ENCODE measurements around the gene FBXW7. TPM values are rescaled to one million over a fixed set of nuclear protein-coding genes. Genes with fewer than 3 reads are reported as not detected.
"Not testable (repeated sequence)": the region's sequence is repeated elsewhere in the genome, so short reads cannot be mapped to it uniquely, and the experiment has no call there.

Gene FBXW7
- total RNA-seq, 6 experiments from 2014 or later = 17.4 to 26.1 (median 19.5) TPM

DNA sequence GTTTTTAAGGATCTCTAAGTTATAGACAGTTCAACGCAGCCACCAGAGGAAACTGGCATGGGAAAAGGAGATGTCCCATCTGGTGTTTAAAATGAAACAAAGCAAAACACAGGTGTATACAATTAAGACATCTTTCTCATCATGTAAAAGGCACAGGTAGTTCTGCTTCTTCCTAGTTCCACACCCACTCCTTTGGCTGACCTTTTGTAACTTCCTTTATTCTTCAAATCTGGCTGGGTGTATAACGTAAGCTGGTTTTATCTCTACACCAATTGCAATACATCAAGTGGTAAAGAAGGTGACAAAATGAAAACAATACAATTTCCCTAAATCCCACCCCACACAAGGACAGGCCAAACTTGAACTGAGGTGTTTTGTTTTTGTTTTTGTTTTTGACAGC lies 27.3 kb upstream of the FBXW7 start:
- Mint-ChIP-seq H3K4me3 (no peak overlapping the region), H3K27me3 (ENCODE audit: insufficient read depth) (peaks cover 8% of the 10 kb centered on the region), H3K4me1 (ENCODE audit: low read depth) (no peaks in the 10 kb centered on the region), H3K9me3 (no peaks in the 10 kb centered on the region), H3K36me3 (ENCODE audit: low read depth) (no peaks in the 10 kb centered on the region), H3K27ac (no peak overlapping the region)
- TF ChIP-seq, protein P1, sequence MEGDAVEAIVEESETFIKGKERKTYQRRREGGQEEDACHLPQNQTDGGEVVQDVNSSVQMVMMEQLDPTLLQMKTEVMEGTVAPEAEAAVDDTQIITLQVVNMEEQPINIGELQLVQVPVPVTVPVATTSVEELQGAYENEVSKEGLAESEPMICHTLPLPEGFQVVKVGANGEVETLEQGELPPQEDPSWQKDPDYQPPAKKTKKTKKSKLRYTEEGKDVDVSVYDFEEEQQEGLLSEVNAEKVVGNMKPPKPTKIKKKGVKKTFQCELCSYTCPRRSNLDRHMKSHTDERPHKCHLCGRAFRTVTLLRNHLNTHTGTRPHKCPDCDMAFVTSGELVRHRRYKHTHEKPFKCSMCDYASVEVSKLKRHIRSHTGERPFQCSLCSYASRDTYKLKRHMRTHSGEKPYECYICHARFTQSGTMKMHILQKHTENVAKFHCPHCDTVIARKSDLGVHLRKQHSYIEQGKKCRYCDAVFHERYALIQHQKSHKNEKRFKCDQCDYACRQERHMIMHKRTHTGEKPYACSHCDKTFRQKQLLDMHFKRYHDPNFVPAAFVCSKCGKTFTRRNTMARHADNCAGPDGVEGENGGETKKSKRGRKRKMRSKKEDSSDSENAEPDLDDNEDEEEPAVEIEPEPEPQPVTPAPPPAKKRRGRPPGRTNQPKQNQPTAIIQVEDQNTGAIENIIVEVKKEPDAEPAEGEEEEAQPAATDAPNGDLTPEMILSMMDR (IDR thresholded peaks at IDR 0.05) = no peak
- DNase-seq = no peak

DNA sequence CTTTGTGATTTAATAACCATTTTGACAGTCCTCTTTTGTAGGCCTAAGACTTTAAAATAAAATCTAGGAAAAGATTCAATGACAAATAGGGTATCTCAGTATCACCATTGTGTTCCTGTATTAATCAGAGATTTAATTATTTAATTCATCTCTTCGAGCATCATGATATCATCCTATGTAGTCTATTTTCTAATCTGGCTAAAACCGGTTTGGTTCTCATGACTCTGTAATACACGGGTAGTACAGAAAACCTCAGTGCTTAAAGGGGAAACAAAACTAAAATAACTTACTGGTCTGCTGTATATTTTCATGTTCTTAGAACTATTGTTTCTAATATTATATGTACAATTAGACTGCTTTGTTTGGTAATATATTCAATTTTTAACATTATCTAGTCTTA lies 23.7 kb upstream of the FBXW7 start:
- H3K36me3 Mint-ChIP-seq (ENCODE audit: low read depth) = no peaks in the 10 kb centered on the region
- DNase-seq = no peak
- H3K27me3 Mint-ChIP-seq (ENCODE audit: insufficient read depth) = peaks cover 6% of the 10 kb centered on the region
- no peak overlapping the region for H3K4me3 Mint-ChIP-seq
- TF ChIP-seq, protein P1 (IDR thresholded peaks at IDR 0.05) = no peak
- H3K4me1 Mint-ChIP-seq (ENCODE audit: low read depth) = no peaks in the 10 kb centered on the region
- H3K27ac Mint-ChIP-seq = no peak overlapping the region
- no peaks in the 10 kb centered on the region for H3K9me3 Mint-ChIP-seq

DNA sequence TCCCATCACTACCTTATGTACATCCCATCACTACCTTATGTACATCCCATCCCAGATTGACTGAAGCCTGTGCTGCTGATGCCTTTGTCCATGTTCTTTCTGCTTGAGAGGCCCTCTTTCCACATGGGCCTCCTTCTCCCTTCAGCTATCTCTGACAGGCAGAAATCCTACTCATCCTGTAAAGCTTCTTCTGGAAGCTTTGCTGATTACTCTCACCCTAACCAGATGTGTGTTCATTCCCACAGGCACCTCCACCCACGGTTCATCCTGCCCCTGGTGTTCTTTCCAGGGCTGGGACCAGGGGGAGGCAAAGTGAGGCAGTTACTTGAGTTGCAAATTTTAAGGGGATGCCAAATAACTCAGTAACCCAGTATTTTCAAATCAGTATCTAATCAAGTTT lies 22.5 kb upstream of the FBXW7 start:
- no peak overlapping the region for H3K4me3 Mint-ChIP-seq
- DNase-seq = no peak
- no peaks in the 10 kb centered on the region for H3K9me3 Mint-ChIP-seq
- H3K27ac Mint-ChIP-seq = no peak overlapping the region
- peaks cover 8% of the 10 kb centered on the region for H3K27me3 Mint-ChIP-seq (ENCODE audit: insufficient read depth)
- TF ChIP-seq, protein P1 (IDR thresholded peaks at IDR 0.05) = no peak
- no peaks in the 10 kb centered on the region for H3K4me1 Mint-ChIP-seq (ENCODE audit: low read depth)
- no peaks in the 10 kb centered on the region for H3K36me3 Mint-ChIP-seq (ENCODE audit: low read depth)

DNA sequence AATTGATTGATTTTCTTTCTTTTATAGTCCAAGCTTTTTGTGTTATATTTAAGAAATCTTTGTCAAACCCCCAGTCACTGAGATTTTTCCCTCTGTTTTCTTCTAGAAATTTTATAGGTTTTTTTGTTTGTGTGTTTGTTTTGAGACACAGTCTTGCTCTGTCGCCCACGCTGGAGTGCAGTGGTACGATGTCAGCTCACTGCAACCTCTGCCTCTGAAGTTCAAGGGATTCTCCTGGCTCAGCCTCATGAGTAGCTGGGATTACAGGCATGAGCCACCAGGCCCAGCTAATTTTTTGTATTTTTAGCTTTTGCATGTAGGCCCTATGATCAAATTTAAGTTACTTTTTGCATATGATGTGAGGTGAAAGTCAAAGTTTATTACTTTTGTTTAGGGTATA lies 20.9 kb upstream of the FBXW7 start:
- Mint-ChIP-seq H3K27ac (no peak overlapping the region), H3K4me3 (peak overlapping the region; percentile 72; the same call in 1 of the 2 replicates), H3K36me3 (ENCODE audit: low read depth) (no peaks in the 10 kb centered on the region), H3K27me3 (ENCODE audit: insufficient read depth) (peaks cover 8% of the 10 kb centered on the region), H3K4me1 (ENCODE audit: low read depth) (no peaks in the 10 kb centered on the region), H3K9me3 (no peaks in the 10 kb centered on the region)
- TF ChIP-seq, protein P1 (IDR thresholded peaks at IDR 0.05) = no peak
- no peak for DNase-seq

DNA sequence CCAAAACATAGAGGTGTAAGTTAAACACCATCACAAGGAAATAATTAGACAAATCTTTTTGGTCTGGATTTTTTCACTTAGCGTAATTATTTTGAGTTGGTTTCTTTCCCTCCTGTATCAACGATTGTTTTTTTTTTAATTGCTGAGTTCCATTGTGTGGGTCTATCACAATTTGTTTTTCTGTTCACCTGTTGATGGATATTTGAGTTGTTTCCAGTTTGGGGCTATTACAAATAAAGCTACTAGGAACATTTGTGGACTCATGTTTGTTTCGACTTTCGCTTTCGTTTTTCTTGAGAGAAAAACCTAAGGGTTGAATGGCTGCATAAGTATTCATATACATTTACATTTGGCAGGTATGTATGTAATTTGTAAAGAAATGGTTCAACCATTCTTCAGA lies 20.4 kb upstream of the FBXW7 start:
- DNase-seq = no peak
- Mint-ChIP-seq H3K4me1 (ENCODE audit: low read depth) (no peaks in the 10 kb centered on the region), H3K4me3 (peak overlapping the region; percentile 72), H3K36me3 (ENCODE audit: low read depth) (no peaks in the 10 kb centered on the region), H3K27ac (no peak overlapping the region), H3K9me3 (no peaks in the 10 kb centered on the region), H3K27me3 (ENCODE audit: insufficient read depth) (peaks cover 8% of the 10 kb centered on the region)
- TF ChIP-seq, protein P1 (IDR thresholded peaks at IDR 0.05) = no peak

DNA sequence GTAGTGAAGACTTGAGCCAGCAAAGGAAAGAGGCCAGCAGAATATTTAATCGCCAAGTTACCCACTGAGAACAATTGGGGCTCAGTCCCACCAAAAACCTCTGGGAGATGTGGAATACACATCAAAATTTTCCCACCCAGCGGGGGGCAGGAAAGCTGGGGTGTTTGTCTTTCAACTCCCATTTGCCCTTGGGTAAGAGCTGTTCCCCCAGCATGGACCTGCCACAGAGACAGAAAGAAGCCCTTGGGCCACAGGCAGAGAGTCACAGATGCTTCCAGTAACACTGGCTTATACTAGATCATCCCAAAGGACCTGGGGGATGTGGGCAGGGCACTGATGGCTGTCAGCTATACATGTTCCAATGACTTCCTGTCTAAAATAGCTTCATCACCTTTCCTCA lies 18.9 kb upstream of the FBXW7 start:
- H3K4me1 Mint-ChIP-seq (ENCODE audit: low read depth) = no peaks in the 10 kb centered on the region
- H3K9me3 Mint-ChIP-seq = no peaks in the 10 kb centered on the region
- H3K4me3 Mint-ChIP-seq = no peak overlapping the region
- TF ChIP-seq, protein P1 (IDR thresholded peaks at IDR 0.05) = no peak
- no peak overlapping the region for H3K27ac Mint-ChIP-seq
- no peak for DNase-seq
- no peaks in the 10 kb centered on the region for H3K36me3 Mint-ChIP-seq (ENCODE audit: low read depth)
- peaks cover 8% of the 10 kb centered on the region for H3K27me3 Mint-ChIP-seq (ENCODE audit: insufficient read depth)

DNA sequence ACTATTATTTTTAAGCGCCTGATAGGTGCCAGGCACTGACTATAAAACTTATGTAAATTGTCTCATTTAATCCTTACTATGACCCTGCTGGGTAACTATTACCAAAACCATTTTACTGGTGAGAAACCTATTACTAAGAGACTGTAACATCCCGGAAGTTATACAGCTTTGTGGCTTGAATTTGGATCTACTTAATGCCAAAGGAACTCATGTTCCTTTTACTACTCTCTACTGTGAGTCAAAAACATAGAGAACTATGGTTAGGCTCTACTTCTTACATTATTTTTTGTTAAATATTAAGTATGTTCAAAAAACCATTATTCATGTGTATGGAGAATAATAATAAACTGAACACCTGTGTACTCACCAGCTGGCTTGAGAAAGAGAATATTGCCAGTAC lies 14.8 kb upstream of the FBXW7 start:
- not testable (repeated sequence) for H3K4me3 Mint-ChIP-seq; H3K9me3 Mint-ChIP-seq; H3K27ac Mint-ChIP-seq; H3K27me3 Mint-ChIP-seq (ENCODE audit: insufficient read depth); H3K4me1 Mint-ChIP-seq (ENCODE audit: low read depth); H3K36me3 Mint-ChIP-seq (ENCODE audit: low read depth); DNase-seq
